Fibroblast of pulmonary artery (primary cell): ENCODE data around the gene PLXDC1.
A peak's percentile ranks its signal among the peaks of the same experiment; 100 is the strongest.

Experiments
- DNase-seq: peaks from one replicate; pipeline ENCODE4 v3.0.0-alpha.2; 2010; ENCODE audit warnings: low read depth
- H3K4me3 ChIP-seq: replicated peaks from 2 replicates; pipeline ENCODE4 v1.5.1; 2011; ENCODE audit warnings: low read depth, mild to moderate bottlenecking, control low read depth, low read length, moderate library complexity
- CTCF ChIP-seq: IDR thresholded peaks from 2 replicates; pipeline ENCODE4 v1.5.1; 2011; ENCODE audit warnings: mild to moderate bottlenecking, control low read depth, low read length, inconsistent platforms; ENCODE audit errors: missing control alignments

PLXDC1 gene

DNA sequence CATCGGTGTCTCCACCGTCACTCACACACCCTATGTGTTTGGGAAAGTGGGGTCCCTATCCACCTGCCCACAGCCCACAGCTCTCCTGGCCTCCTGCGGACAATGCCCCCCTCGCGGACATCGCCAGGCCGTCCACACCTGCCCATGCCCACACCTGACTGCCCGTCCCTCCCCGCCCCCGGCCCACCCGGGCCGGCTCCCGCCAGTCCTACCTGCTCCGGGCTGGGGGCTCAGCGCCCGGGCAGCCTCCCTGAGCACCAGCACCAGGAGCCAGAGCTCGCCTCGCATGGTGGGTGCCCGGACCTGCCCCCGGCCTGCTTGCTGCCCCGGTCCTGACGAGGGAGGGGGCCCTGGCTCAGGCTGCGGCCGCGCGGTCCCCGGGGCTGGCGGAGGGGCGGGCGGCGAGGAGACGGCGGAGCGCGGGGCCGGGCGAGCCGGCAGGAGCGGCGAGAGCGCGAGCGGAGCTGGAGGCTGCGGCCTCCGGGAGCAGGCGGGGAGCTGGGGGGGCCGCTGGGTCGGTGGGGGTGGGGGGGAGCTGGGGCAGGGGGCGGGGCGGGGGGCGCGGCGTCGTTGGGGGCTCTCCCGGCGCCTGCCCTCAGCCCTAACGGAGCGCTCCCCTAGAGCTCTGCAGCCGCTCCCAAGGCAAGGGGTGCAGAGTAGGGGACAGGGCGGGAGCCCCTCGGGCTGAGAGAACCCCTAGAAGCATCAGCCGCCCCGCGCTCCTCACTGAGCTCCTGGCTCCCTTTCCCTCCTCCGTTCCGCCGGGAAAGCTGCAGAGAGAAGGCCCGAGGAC is at the start of gene PLXDC1:
PLXDC1 (minus strand) TSS at position 488 of the 793 bp plus-strand sequence; CDS start at position 288, 200 bp downstream.
- DNase-seq: no peak
- TF ChIP-seq CTCF: no peak
- peak within 1 kb of the TSS; percentile 95 for H3K4me3 ChIP-seq

DNA sequence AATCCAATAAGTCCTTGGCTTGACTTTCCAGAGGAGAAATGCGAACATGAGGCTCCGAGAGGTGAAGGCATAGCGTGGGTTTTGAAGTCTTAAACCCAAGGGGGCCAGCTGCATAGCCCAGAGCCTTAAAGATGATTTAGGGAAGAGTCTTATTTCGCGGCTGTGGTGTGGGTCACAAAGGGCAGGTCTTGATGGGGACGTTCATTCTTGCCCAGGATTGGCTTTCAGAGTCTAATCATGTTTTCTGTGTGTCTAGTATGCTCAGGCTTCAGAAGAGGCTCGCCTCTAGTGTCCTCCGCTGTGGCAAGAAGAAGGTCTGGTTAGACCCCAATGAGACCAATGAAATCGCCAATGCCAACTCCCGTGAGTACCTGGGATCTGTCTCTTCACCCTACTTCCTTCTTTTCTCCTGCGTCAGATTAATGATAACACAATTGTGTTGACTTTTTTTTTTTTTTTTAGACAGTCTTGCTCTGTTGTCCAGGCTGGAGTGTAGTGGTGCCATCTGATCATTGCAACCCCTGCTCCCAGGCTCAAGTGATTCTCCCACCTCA is 49.6 kb upstream of the PLXDC1 start:
- peak overlapping the region; percentile 99 for H3K4me3 ChIP-seq
- DNase-seq: no peak

GRCh38 chr17:39200070-39200879 is 48.8 kb upstream of the PLXDC1 start, which contains the start of gene RPL19:
Gene RPL19, plus strand, starts transcription at chr17:39200283. Its CDS starts 62 bp downstream, at chr17:39200345.
- TF ChIP-seq CTCF: no peak
- DNase-seq: peak; percentile 27
- peak within 1 kb of the TSS; percentile 99 for H3K4me3 ChIP-seq

More for the DNA sequence above, 49.6 kb upstream of the PLXDC1 start:
- no peak for TF ChIP-seq CTCF

DNA sequence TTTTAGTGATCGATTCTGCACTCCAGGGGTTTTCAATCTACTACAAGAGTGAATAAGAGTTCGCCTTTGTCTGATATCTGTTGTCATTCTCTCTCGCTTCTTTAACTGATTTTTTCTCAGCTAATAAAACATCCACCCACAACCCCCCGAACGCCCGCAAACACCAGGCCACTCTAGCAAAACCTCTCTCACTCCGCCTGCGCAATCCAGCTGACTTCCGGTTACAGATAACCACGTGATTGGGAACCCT is 48.3 kb upstream of the PLXDC1 start:
- TF ChIP-seq CTCF: no peak
- peak; percentile 97 for DNase-seq
- peak overlapping the region; percentile 99 for H3K4me3 ChIP-seq

DNA sequence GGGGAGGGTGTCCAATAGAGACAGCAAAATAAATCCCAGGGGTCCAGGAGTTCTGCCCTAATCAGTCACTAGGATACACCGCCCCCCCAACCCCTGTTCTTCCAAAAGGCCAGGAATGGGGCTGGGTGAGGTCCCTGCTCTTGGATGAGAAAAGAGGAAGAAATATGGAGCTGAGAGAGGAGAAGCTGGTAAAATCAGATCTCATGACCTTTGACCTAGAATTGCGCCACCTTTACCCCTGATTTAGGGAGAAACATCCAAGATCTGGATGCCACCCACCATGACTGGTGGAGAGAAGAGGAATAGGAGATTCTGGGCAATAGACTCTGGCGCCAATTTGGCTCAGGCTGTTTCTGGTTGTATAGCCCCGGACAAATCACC is 46.7 kb upstream of the PLXDC1 start:
- H3K4me3 ChIP-seq: no peak overlapping the region
- no peak for TF ChIP-seq CTCF
- no peak for DNase-seq

GRCh38 chr17:39197380-39198185 is 46.1 kb upstream of the PLXDC1 start, which contains the start of gene CACNB1:
Gene CACNB1, minus strand, starts transcription at chr17:39197669. Its CDS starts 174 bp downstream, at chr17:39197495.
- no peak for TF ChIP-seq CTCF
- H3K4me3 ChIP-seq: peak within 1 kb of the TSS; percentile 77
- peak; percentile 75 for DNase-seq
